Loucy (cell line): ENCODE results near the gene EVC.

Experiments
- EZH2phosphoT487 ChIP-seq: fragments of 200-600 bp; IDR thresholded peaks from 2 replicates; pipeline ENCODE4 v1.6.1; 2018; ENCODE audit warnings: antibody characterized with exemption, mild to moderate bottlenecking, moderate library complexity, borderline replicate concordance
- TF ChIP-seq, protein P1 (sequence below): fragments of 200-600 bp; sonication (generic); conservative IDR thresholded peaks from 2 replicates; pipeline ENCODE4 v1.5.1; 2014; ENCODE audit warnings: mild to moderate bottlenecking, antibody characterized with exemption, low read length

- TF ChIP-seq, protein P1, sequence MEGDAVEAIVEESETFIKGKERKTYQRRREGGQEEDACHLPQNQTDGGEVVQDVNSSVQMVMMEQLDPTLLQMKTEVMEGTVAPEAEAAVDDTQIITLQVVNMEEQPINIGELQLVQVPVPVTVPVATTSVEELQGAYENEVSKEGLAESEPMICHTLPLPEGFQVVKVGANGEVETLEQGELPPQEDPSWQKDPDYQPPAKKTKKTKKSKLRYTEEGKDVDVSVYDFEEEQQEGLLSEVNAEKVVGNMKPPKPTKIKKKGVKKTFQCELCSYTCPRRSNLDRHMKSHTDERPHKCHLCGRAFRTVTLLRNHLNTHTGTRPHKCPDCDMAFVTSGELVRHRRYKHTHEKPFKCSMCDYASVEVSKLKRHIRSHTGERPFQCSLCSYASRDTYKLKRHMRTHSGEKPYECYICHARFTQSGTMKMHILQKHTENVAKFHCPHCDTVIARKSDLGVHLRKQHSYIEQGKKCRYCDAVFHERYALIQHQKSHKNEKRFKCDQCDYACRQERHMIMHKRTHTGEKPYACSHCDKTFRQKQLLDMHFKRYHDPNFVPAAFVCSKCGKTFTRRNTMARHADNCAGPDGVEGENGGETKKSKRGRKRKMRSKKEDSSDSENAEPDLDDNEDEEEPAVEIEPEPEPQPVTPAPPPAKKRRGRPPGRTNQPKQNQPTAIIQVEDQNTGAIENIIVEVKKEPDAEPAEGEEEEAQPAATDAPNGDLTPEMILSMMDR: no peak
- no peak for TF ChIP-seq EZH2phosphoT487
Measured at GRCh38 chr4:5749568-5749967, 38.6 kb downstream of the EVC start.
